GM20000 (cell line): ENCODE data around the gene RFC1.
"Not testable (repeated sequence)": the region's sequence is repeated elsewhere in the genome, so short reads cannot be mapped to it uniquely, and the experiment has no call there.

Experiments
- DNase-seq: peaks from one replicate; pipeline ENCODE4 v3.0.0; 2012; ENCODE audit warnings: low spot score
- TF ChIP-seq, protein P1 (sequence below): IDR thresholded peaks from 2 replicates; pipeline ENCODE4 v1.5.1; 2012; ENCODE audit warnings: mild to moderate bottlenecking, control low read depth; ENCODE audit errors: extremely low read depth, missing control alignments

RFC1 gene

DNA sequence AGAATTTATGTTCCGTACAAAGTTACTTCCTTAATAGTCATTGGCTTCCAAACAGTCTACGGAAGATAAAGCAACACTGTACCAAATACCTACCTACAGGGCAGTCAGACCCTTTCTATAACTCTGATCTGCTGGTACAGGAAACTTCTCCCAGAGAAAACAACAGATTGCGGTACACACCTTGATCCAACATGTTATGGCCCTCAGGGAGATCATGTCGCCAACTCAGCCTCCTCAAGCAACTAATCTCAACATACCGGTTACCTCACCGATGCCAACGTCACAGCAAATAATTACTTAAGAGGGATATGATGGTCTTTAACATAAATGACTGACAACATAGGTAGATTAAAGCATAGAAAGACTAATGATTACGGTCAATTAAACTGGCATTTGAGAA lies 70.4 kb downstream of the RFC1 start:
- TF ChIP-seq, protein P1, sequence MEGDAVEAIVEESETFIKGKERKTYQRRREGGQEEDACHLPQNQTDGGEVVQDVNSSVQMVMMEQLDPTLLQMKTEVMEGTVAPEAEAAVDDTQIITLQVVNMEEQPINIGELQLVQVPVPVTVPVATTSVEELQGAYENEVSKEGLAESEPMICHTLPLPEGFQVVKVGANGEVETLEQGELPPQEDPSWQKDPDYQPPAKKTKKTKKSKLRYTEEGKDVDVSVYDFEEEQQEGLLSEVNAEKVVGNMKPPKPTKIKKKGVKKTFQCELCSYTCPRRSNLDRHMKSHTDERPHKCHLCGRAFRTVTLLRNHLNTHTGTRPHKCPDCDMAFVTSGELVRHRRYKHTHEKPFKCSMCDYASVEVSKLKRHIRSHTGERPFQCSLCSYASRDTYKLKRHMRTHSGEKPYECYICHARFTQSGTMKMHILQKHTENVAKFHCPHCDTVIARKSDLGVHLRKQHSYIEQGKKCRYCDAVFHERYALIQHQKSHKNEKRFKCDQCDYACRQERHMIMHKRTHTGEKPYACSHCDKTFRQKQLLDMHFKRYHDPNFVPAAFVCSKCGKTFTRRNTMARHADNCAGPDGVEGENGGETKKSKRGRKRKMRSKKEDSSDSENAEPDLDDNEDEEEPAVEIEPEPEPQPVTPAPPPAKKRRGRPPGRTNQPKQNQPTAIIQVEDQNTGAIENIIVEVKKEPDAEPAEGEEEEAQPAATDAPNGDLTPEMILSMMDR, result no peak
- no peak for DNase-seq

- not testable (repeated sequence) for DNase-seq
These were observed 73.7 kb downstream of the RFC1 start for GRCh38 chr4:39292433-39292832.

- DNase-seq, result no peak
- TF ChIP-seq, protein P1, result no peak
These were observed 74.5 kb downstream of the RFC1 start for GRCh38 chr4:39291686-39292085.

DNA sequence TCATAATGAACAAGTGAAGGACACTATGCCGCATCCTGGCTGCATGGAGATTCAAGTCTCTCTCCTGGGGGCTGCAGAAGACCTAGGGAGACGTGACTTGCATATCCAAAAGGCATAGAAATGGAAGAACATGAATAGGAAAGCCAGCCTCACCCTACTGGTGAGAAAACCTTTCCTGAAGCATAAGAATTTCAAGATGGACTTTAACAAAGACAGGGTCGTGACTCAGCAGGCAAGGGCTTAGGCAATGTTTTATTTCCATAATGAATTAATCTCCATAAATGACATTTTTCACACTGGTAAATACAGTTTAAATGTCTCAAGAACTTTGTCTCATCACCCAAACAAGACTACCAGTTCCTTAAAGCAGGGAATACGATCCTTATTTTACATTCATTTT lies 78.9 kb downstream of the RFC1 start:
- TF ChIP-seq, protein P1, result no peak
- DNase-seq, result no peak

GRCh38 chr4:39286263-39286662 lies 79.9 kb downstream of the RFC1 start:
- TF ChIP-seq, protein P1, result no peak

GRCh38 chr4:39285853-39286252 lies 80.3 kb downstream of the RFC1 start:
- TF ChIP-seq, protein P1, result no peak
- DNase-seq, result no peak

More at GRCh38 chr4:39286263-39286662, 79.9 kb downstream of the RFC1 start:
- no peak for DNase-seq

DNA sequence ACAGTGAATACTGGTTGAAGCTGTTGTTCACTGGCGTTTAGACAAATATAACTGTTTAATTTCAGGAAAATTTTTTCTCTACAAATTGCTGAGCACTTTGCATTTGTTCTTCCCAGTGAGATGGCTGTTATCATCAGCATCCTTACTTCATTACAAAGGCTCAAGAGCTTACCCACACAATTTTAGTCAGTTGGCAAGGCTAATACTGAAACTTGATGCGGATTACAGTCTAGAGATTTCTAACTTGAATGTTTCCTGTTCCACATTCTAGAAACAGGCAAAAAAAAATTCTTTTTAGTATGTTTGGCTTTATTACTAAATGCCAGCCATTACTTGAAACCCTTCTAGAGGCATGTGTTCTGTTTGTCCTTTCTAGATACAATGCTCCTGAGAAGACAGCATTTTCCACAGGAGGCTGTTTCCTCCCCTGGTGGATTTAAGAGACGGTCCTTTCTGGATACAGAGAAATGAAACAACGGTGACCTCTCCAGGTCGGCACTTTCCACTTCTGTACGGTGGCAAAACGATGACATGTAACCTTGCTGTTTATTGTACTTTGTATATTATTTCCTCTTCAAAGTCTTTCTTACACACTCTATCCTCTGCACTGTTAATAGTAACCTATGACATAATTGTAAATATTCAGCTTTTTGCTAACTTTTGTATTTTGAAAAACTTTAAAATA lies 80.9 kb downstream of the RFC1 start:
- TF ChIP-seq, protein P1, result no peak
- DNase-seq, result no peak

- TF ChIP-seq, protein P1, result no peak
- DNase-seq, result no peak
These were observed 85.4 kb downstream of the RFC1 start for GRCh38 chr4:39280770-39281169.
